HPDE6-E6E7 (cell line): ENCODE data around the gene TRMT13.
"Not testable (repeated sequence)": the region's sequence is repeated elsewhere in the genome, so short reads cannot be mapped to it uniquely, and the experiment has no call there.

Experiments
- DNase-seq: peaks from one replicate; pipeline ENCODE4 v3.0.0; 2011; ENCODE audit warnings: missing footprints; ENCODE audit errors: extremely low spot score

TRMT13 gene

DNA sequence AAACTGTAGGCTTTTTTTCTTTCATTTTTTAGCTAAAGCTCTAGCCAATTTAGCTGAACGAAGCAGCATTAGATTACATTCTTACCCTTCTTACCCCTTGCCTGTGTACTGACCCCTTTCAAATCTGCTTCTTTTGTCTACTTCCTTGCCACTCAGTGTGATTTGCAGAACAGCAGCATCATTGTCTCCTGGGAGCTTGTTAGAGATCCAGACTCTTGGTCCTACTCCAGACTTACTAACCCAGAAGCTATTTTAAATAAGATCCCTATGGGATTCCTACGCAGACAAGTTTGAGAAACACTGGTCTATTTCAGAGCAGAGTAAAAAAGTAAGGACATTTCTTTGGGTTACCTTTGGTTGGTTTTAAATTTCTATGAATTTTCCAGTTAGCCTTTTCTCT, 31.3 kb downstream of the TRMT13 start:
- DNase-seq, result no peak

- no peak for DNase-seq
Observed at GRCh38 chr1:100164702-100165101, 31.7 kb downstream of the TRMT13 start.

DNA sequence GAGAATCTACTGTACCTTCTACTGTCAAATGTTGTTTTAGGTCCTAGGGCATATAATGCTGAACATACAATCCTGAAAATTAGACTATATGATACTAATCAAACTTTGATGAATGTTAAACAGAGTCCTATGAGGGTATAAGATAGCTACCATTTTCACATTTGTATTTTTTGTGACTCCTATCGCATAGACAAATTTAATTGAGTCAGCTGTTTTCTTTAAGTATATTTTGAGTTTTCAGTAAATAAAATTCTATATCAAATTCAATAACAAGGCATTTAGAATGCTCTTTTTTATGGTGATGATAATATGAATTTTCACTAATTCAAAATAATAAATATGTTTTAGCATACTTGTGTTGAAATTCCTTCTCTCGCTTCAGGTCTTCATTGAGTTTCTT, 35.1 kb downstream of the TRMT13 start:
- no peak for DNase-seq

GRCh38 chr1:100177295-100178041, 44.5 kb downstream of the TRMT13 start:
- no peak for DNase-seq

DNA sequence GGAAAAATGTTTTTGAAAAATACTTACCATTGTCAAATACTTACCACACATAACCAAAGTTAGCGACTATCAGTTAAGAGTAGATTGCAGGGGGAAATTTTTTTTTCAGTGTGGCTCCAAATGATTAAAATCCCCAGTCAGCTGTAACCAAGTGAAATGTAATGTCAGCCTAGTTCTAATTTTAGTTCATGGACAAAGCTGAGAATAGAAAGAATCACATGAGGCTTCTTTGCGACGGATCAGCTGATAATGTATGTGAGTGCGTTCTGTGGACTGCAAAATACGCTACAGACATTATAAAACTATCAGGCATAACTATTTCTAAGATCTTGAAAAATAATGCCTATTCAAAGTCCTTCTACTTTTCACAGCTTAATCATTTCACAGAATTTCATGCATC, 45.1 kb downstream of the TRMT13 start, which contains the start of gene LRRC39:
Gene LRRC39, minus strand, starts transcription at position 166 of the 400 bp plus-strand sequence. CDS start 9,740 bp downstream, outside the sequence.
- DNase-seq, result no peak

- no peak for DNase-seq
Observed at GRCh38 chr1:100183370-100183769, 50.4 kb downstream of the TRMT13 start.

DNA sequence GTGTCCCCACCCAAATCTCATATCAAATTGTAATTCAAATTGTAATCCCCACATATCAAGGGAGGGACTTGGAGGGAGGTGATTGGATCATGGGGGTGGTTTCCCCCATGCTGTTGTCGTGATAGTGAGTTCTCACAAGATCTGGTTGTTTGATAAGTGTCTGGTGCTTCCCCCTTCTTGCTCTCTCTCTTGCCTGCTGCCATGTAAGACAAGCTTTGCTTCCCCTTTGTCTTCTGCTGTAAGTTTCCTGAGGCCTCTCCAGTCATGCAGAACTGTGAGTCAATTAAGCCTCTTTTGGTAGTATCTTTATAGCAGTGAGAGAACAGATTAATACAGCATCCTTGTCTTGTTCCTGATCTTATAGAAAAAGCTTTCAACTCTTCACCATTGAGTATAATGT, 51.6 kb downstream of the TRMT13 start:
- no peak for DNase-seq

- no peak for DNase-seq
Observed at GRCh38 chr1:100187912-100188311, 54.9 kb downstream of the TRMT13 start.

GRCh38 chr1:100188617-100189016, 55.7 kb downstream of the TRMT13 start:
- no peak for DNase-seq

- no peak for DNase-seq
Observed at GRCh38 chr1:100198596-100198995, 65.6 kb downstream of the TRMT13 start.

DNA sequence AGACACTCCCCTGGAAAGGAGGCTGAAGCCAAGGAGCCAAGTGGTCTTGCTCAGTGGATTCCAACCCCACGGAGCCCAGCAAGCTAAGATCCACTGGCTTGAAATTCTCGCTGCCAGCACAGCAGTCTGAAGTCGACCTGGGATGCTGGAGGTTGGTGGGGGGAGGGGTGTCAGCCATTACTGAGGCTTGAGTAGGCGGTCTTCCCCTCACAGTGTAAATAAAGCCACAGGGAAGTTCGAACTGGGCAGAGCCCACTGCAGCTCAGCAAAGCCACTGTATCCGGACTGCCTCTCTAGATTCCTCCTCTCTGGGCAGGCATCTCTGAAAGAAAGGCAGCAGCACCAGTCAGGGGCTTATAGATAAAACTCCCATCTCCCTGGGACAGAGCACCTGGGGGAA, 67.1 kb downstream of the TRMT13 start:
- not testable (repeated sequence) for DNase-seq
